Measurements from ENCODE around the gene PDZD2. TPM values are rescaled to one million over a fixed set of nuclear protein-coding genes. Genes with fewer than 3 reads are reported as not detected.

The PDZD2 gene
- total and polyA plus RNA-seq, 7 donors = 1.2 to 11.7 (median 7.1) TPM

DNA sequence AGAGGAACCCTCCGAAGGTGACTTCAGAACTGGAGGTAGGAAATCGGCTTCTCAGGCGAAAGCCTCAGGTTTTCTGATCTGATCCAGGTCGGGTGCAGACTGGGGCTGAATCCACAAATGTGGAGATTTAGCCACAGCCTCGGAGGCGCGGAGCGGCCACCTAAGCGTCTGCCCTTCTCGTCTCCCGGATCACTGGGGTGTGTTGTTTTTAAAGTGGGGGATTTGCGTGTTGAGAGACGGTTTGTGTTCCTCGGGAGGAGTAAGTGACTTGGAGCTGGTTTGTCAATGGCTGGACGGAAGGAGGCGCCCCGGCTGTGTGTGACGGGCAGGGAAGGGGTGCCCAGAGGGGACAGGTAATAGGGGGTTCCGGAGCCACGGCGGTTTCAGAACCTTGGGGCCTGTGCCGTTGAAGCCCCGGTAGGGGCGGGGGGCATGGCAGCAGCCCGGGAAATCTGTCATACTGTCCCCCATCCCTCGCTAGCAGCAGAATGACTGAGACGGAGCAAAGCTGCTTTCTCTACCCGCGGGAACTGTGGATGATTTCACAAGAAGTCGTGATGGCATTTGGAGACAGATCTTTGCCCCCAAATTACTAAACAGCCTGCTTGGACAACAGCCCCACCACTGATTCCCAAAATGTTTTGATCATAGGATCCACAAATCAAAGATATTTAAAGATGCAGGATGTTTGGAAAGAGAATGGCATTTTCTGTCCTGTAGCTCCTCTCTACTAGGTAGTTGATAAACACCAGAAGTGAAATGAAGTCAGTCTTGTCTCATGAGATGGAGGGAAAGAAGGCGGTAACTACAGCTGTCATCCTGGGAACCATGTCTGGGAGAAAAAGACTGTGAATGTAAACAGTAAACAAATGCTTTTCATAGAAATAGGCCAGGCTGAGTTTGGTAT lies 216.5 kb downstream of the PDZD2 start:
- H3K9me3 ChIP-seq = peaks cover 4 to 14% (median 7%) of the 10 kb centered on the region in 4 donors
- DNase-seq = peak; percentile 74
- peaks cover 0 to 22% (median 13%) of the 10 kb centered on the region in 4 donors for H3K4me1 ChIP-seq
- H3K36me3 ChIP-seq = no peaks in the 10 kb centered on the region
- 5 to 7% methylated on average over 31 of the region's 31 CpGs for whole genome bisulfite sequencing, 2 donors
- intact Hi-C loops (cut with DNase I) = loop anchor here (10.0 kb wide), 1 partner anchor 219 kb away; no protein-coding TSS in a partner anchor
- TF ChIP-seq, protein P1, sequence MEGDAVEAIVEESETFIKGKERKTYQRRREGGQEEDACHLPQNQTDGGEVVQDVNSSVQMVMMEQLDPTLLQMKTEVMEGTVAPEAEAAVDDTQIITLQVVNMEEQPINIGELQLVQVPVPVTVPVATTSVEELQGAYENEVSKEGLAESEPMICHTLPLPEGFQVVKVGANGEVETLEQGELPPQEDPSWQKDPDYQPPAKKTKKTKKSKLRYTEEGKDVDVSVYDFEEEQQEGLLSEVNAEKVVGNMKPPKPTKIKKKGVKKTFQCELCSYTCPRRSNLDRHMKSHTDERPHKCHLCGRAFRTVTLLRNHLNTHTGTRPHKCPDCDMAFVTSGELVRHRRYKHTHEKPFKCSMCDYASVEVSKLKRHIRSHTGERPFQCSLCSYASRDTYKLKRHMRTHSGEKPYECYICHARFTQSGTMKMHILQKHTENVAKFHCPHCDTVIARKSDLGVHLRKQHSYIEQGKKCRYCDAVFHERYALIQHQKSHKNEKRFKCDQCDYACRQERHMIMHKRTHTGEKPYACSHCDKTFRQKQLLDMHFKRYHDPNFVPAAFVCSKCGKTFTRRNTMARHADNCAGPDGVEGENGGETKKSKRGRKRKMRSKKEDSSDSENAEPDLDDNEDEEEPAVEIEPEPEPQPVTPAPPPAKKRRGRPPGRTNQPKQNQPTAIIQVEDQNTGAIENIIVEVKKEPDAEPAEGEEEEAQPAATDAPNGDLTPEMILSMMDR (IDR thresholded peaks at IDR 0.05) = no peak
- TF ChIP-seq POLR2AphosphoS5 (IDR thresholded peaks at IDR 0.05) (no peak), POLR2A (IDR thresholded peaks at IDR 0.05) (no peak), EP300 (IDR thresholded peaks at IDR 0.05) (no peak)
- peak overlapping the region; percentile 54 to 60 (median 56) for H3K4me3 ChIP-seq
- peaks cover 0 to 26% (median 0%) of the 10 kb centered on the region in 3 donors for H3K27me3 ChIP-seq
- H3K27ac ChIP-seq = peak overlapping the region; percentile 58 to 72 (median 65)

DNA sequence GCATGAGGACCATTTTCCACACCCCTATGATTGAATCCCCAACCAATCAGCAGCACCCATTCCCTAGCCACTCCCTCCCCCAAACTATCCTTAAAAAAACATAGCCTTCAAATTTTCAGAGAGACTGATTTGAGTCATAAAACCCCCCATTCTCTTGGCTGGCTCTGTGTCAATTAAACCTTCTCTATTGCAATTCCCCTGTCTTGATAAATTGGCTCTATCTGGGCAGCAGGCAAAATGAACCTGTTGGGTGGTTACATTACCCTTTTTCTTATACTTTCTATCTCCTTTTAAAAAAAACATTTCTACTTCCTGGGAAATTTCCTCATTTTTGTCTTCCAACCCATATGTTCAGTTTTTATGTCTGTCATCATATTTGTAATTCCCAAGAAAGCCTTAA lies 220.2 kb downstream of the PDZD2 start:
- Histone ChIP-seq H3K4me1 (peaks cover 0 to 17% (median 13%) of the 10 kb centered on the region in 4 donors), H3K9me3 (peaks cover 4 to 14% (median 9%) of the 10 kb centered on the region in 4 donors), H3K4me3 (no peak overlapping the region), H3K27me3 (peaks cover 0 to 26% (median 0%) of the 10 kb centered on the region in 3 donors), H3K36me3 (no peaks in the 10 kb centered on the region), H3K27ac (no peak overlapping the region)
- DNase-seq = no peak
- no peak for TF ChIP-seq EP300 (IDR thresholded peaks at IDR 0.05)
- TF ChIP-seq, protein P1 (IDR thresholded peaks at IDR 0.05) = no peak
- TF ChIP-seq POLR2AphosphoS5 (IDR thresholded peaks at IDR 0.05) = no peak
- no peak for TF ChIP-seq POLR2A (IDR thresholded peaks at IDR 0.05)
- intact Hi-C loops (cut with DNase I) = loop anchor here (10.0 kb wide), 1 partner anchor 216 kb away; no protein-coding TSS in a partner anchor

DNA sequence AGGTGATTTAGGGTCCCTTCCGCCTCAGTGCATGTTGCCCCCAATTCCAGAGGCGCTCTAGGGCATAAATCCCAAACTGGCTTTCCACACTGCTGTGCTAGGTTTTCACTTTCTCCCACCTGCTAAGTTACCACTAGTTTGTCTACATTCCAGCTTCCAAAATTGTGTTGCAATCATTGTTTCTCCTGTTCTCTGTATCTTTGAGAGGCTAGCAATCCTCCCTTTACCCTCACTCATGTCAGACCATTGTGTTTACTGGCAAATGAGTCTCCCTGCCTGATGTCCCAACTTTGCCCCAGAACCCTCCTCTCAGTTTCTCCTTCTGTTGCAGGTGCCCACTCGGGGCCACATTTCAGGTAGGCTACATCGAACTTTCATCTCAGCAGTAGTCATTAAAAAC lies 221.3 kb downstream of the PDZD2 start:
- H3K36me3 ChIP-seq = no peaks in the 10 kb centered on the region
- WGBS, 2 donors = 93 to 94% methylated on average over 4 of the region's 4 CpGs
- no peak for TF ChIP-seq POLR2AphosphoS5 (IDR thresholded peaks at IDR 0.05)
- TF ChIP-seq EP300 (IDR thresholded peaks at IDR 0.05) = no peak
- no peak for TF ChIP-seq POLR2A (IDR thresholded peaks at IDR 0.05)
- TF ChIP-seq, protein P1 (IDR thresholded peaks at IDR 0.05) = no peak

DNA sequence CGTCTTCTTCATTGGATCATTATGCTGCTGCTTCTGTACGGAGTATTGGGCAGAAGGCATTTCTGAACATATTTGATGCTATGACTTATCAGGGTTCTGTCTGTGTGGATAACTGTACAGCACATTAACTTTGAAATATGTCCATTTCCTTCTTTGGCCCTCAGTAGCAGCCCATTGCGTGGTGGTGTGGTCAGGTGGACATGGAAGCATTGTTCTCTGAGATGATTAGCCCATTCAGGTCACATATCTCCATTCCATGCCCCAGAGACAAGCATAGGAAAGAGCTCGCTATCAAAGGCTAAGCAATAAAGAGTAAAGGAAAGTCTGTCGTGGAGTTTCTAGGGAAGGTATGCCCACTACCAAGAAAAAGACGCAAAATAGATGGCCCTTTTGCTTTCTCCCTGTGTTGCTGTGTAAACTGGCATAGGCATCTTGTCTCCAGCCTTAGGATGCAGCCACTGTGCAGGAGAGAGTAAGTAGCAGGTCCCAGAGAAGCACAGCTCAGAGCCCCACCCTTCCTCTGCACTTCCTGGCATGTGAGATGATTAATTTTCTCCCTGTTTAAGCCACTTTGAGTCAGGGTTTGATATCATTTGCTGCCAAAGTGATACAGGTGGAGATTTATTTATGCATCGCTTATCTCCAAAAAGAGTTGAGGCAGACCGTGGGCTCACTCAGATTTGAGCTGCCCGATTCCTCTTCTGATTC lies 221.9 kb downstream of the PDZD2 start:
- Histone ChIP-seq H3K36me3 (no peaks in the 10 kb centered on the region), H3K9me3 (peaks cover 4 to 14% (median 9%) of the 10 kb centered on the region in 4 donors), H3K27me3 (peaks cover 0 to 16% (median 0%) of the 10 kb centered on the region in 3 donors), H3K4me3 (no peak overlapping the region), H3K4me1 (no peaks in the 10 kb centered on the region), H3K27ac (no peak overlapping the region)
- no peak for DNase-seq
- WGBS, 2 donors = 89 to 91% methylated on average over 9 of the region's 9 CpGs
- intact Hi-C loops (cut with DNase I) = no loop called here
- TF ChIP-seq EP300 (IDR thresholded peaks at IDR 0.05) (no peak), POLR2AphosphoS5 (IDR thresholded peaks at IDR 0.05) (no peak), POLR2A (IDR thresholded peaks at IDR 0.05) (no peak)
- TF ChIP-seq, protein P1 (IDR thresholded peaks at IDR 0.05) = no peak

More for the DNA sequence above, 221.3 kb downstream of the PDZD2 start:
- H3K4me1 ChIP-seq = peaks cover 0 to 5% (median 4%) of the 10 kb centered on the region in 4 donors
- H3K4me3 ChIP-seq = no peak overlapping the region
- DNase-seq = no peak
- H3K9me3 ChIP-seq = peaks cover 4 to 14% (median 9%) of the 10 kb centered on the region in 4 donors
- peaks cover 0 to 20% (median 0%) of the 10 kb centered on the region in 3 donors for H3K27me3 ChIP-seq
- H3K27ac ChIP-seq = no peak overlapping the region
- intact Hi-C loops (cut with DNase I) = no loop called here

All from sigmoid colon (tissue), 7 donors.